GM21360 (cell line): Measurements from ENCODE around the gene TNS4.

Source experiments
- ATAC-seq: cut with Tn5 transposase; IDR thresholded peaks from one replicate; pipeline ENCODE4 v1.9.1; 2021; ENCODE audit warnings: mild to moderate bottlenecking, moderate library complexity; ENCODE audit not compliant: unreplicated experiment

TNS4 gene

DNA sequence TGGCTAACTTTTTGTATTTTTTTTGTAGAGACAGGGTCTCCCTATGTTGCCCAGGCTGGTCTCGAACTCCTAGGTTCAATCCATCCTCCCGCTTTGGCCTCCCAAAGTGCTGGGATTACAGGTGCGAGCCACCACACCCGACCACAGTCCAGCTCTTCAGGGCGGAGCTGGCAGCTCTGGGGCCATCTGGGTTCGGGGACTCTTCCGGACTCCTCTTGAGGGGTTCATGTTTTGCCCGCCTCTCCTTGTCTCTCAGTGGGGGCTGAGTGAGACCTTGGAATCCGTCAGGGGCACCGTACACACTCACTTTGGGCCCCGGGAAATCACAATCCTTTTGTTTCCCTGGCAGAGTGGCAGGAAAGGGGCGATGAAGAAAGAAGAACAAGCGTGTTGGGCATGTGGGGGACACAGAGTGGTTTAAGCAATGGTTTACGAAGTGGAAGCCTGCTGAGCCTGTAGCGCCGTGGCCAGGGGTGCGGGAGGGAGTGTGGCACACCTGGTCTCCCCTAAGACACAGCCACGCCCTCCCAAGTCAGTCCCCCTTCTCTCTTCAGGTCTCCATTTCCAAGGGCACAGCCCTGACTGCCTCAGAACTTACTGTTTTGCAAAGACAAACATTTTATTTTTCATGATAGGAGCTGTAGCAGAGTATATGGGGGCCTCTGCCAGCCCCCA, 26.1 kb downstream of the TNS4 start:
- no peak for ATAC-seq

DNA sequence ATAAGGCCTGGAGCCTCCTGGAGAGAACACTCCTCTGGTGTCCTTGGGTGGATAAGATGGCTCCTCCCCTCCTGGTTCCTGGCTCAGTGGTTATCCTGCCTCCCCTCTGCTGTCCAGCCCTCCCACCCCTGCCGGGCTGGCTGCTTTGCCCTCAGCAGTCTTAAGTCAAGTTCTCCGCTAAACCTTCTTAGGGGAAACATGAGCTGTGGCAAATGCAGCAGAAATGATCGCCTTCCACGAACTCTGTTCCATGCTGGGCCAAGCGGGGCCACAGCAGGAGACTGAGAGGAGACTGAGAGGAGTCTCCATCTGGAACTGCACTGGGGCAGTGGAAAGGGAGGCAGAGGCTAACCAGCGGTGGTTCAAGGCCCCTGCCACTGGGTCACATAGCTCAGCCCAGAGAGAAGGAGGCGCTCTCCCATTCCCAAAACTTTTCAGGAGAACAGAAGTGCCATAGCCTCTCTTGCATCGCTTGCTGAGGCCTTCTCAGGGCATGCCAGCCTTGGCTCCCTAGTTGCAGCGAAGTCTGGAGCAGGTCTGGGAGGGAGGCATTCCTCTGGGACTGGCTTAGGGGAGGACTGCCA, 26.9 kb downstream of the TNS4 start:
- no peak for ATAC-seq

DNA sequence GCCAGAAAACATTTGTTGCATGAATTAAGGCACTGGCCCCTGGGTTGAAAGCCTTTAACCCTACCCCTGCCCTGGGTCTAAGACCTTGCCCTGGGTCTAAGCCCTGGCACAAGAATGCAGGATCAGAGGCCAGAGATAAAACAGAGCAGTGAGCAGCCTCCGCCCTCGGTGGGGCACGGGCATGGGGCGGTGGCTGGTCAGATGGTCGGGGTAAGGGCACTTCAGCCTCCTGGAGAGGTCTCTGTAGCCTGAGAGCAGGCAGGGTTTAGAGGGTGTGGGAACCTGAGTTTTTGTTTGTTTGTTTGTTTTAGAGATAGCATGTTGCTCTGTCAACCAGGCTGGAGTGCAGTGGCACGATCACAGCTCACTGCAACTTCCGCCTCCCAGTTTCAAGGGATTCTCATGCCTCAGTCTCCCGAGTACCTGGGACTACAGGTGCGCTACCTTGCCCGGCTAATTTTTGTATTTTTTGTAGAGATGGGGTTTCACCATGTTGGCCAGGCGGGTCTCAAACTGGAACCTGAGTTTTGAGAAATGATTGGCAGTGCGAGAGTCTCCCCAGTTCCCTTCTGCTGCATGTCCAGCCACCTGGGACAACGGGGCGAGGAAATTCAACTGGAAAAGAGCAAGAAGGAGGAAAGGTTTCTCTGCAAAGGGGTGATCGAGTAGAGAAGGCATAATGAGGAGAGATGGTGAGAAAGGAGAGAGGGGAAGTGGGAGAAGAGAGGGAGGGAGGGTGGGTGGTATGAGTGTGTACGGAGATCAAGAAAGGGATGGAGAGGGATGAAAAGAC, 27.7 kb downstream of the TNS4 start:
- ATAC-seq, result no peak

DNA sequence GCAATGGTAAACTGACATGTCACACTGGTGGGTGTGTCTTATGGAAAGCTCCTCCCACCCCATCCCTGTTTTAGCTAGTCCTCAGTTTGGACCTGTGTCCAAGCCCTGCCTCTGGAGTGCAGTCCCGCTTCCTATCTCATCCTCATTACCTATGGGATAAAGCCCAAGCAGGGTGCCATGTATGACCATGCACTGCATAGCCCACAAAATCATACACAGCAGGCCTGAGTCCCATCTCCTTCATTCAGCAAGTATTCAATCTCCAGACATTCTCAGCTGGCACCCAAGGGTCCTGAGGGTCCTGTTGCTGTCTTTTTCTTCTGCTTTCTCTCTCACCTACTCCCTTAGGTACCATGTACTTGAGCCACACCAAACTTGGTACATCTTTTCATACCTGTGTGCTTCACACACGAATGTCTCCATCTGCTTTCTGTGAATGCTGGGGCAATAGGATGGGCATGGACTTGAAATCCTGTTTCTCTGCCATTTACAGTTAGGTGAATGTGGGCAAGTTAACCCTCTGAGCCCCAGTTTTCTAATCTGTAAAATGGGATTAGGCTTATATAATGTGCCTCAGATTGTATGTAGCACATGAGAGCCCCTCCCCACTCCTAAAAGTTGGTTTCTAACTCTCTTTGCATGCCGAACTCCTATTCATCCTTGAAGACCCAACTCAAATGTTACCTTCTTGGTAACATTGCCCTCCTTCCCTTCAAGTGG, 28.5 kb downstream of the TNS4 start:
- no peak for ATAC-seq

DNA sequence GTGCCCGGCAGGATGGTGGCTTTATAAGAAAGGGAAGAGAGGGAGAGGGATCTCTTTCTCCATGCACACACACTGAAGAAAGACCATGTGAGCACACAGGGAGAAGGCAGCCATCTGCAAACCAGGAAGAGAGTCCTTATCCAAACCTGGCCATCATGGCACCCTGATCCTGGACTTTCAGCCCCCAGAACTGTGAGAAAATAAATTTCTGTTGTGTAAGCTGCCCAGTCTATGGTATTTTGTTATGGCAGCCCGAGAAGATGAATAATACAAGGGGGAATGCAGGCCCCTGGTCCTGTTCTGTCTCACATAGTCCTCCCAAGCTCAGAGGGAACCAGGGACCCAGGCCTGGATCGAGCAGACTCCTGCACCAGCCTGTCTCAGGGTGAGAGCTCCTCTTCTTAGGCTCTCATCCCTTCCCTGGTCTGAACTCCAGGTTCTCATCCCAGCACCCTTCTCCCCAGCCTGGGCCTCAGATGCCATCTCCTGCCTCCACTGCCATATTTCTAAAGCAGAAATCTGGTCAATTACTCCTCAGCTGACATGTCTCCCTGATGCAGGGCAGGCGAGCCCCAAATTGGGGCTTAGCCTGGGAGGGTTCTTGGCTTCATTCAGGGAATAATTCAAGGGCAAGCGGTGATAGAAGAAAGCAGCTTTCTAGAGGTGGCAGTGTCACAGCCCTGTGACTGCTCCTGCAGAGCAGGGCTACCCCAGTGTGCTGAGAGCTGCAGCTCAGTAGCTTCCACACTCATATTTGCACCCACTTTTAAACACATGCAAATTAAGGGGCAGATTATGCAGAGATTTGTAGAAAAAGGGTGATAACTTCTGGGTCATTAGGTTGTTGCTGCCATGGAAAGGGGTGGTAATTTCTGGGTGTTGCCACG, 29.3 kb downstream of the TNS4 start:
- no peak for ATAC-seq

DNA sequence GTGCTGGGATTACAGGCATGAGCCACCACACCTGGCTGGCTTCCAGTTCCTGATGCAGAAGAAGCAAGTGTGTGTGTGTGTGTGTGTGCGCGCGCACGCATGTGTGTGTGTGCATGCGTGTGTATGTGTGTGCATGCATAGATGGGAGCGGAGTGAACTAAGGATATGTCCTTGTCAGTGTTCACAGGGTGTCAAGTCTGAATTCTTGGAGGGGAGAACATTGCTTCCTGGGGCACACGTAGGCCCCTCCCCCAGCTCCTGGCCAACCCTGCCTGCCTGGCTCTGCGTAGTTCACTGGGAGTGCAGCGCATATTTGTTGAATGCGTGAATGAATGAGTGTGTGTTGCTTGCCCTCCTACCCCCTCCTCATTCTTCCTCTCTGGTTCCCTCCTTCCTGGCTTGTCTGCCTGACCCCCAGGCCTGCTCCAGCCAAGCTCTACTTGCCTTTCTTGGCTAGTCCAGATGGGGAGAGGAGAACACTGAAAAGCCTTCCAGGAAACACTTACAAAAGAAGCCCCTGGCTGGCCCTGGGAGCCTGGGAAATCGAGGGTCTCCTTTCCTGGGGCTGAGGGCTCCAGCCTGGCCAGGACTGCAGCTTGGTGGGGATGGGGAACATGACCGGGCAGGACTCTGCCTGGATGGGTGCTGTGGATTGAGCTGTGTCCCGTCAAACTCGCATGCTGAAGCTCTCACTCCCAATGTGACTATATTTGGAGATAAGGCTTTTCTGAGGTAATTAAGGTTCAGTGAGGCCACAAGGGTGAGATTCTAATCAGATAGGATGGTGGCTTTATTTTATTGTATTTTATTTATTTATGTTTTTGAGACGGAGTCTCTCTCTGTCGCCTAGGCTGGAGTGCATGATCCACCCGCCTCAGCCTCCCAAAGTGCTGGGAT, 30.2 kb downstream of the TNS4 start:
- ATAC-seq, result no peak

DNA sequence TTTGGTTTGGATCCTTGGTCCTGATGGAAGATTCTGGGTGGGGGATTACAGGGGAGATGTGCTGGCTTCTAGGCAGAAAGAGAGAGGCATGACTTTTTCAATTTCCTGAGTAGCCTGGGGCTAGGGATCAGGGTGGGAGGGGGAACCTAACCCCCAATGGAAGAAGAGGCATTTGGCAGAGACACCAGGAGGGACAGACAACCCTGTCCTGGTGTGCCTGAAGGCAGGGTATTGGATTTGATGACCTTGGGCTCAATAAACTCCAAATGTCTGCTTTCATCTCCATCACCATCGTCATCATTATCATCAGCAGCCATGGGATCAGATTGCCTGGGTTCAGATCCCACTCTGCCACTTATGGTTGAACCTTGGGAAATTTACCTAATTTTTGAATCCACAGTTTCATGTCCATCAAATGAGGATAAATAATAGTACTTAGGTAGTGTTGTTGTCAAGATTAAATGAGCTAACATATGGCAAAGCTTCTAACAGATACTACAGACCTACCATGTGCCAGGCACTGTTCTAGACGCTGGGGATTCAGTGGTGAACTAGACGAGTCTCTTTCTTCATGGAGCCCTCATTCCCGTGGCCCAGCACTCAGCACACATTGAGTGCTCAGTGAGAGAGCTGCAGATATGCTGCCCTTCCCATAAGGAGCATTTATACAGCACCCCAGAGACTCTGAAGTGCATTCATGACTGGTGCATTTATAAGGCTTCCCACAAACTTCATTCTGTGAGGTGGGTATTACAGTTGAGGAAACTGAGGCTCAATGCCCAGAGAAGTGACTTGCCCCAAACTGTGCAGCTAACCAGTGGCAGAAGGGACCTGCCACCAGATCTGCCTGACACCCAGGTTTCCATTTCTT, 31.4 kb downstream of the TNS4 start:
- ATAC-seq, result no peak

DNA sequence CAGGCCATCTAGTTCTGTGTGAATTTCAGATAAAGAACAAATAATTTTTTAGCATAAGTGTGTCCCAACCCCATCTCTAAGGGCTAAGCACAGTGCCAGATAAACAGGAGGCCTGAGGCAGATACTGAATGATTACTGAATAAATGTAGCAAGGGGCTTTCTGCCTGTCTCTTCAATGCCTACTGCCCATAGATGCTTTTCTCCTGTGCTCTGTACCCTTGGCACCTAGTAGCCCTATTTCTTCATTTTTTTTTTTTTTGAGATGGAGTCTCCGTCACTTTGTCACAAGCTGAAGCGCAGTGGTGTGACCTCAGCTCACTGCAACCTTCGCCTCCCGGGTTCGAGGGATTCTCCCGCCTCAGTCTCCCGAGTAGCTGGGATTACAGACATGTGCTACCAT, 32.9 kb downstream of the TNS4 start:
- ATAC-seq, result no peak

DNA sequence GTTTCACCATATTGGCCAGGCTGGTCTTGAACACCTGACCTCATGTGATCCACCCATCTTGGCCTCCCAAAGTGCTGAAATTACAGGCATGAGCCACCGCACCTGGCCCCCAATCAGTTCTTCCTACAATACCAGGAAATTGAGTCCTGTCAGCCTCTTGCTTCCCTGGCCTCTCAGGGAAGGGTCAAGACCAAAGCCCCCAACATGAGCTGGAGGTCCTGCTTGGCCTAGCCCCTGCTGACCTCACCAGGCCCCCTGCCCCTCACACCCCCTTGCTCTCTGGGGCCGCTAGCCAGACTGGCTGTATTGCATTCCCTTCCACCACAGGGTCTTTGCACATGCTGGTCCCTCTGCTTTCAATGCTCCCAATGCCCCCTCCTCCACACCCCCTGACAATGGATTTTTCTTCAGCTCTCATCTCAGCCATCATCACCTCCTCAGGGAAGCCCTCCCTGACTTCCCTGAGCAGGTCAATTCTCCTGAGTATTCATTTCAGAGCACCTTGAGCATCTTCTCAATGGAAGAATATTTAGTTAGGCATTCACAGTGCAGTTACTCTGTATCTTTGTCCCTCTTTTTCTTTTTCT, 34.0 kb downstream of the TNS4 start:
- ATAC-seq, result no peak

DNA sequence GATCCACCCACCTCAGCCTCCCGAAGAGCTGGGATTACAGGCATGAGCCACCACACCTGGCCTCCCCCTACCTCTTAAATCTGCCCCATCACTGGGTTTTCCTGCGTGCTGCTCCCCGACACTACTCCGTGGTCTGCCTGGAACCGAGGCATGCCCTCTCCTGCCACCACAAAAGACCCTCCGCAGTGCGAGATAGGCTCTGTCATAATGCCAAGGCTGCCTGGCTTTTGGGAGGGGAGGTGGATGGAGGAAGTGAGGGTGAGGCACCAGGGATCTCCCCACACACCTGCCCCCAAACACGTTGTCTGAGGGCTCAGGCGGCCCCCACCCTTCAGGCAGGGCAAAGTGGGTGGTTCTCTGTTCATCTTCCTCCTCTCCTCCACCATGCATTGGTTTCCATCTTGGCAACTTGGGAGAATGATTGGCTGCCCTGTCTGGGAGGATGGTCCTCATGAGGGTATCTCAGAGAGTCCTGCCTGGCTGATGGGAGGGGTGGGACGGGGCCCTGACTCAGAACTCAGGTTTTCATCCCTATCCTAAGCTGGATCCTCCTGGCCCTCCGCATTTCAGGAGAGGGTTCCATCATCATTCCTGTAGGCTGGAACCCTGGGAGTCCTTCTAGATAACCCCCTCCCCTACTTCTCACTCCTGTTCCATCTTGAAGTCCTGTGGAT, 35.0 kb downstream of the TNS4 start:
- no peak for ATAC-seq

DNA sequence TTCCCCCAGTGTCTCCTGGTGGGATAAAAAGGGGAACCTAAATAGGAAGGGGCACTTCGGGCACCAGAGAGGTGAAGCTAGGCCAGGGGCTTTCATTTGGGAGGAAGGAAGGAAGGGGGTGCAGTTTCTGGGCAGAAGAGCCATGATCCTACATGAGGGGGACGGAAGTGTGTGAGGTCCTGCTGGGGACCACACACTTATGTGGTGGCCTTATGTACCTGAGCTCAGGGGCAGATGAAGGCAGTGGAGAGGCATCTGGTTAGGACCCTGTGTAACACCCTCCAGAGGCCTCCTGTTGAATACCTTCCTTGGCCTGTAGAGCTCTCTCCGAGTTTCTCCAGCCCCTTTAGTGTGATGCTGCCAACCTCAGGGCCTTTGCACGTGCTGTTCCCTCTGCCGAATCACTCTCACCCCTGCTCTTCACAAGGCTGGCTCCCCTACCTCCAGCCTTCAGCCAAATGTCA, 37.0 kb downstream of the TNS4 start:
- ATAC-seq, result no peak

DNA sequence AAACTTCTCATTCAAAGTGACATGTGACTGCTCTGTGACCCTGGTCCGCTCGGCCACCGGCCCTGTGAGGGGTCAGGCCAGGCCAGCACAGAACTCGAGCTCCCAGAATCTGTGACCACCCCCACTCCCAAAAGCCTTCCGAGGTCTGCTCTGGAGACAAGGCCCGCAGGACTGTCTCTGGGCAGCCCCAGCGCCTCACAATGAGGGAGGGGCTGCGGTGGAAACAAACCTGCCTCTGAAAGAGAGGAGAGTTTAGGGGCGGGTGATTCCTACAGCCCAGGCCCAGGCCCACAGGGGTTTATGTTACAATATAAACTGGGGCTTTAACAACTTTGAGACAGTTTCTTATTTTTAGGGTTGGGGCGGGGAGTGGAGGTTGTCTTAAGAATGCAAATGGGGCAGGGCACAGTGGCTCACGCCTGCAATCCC, 38.3 kb downstream of the TNS4 start:
- no peak for ATAC-seq

DNA sequence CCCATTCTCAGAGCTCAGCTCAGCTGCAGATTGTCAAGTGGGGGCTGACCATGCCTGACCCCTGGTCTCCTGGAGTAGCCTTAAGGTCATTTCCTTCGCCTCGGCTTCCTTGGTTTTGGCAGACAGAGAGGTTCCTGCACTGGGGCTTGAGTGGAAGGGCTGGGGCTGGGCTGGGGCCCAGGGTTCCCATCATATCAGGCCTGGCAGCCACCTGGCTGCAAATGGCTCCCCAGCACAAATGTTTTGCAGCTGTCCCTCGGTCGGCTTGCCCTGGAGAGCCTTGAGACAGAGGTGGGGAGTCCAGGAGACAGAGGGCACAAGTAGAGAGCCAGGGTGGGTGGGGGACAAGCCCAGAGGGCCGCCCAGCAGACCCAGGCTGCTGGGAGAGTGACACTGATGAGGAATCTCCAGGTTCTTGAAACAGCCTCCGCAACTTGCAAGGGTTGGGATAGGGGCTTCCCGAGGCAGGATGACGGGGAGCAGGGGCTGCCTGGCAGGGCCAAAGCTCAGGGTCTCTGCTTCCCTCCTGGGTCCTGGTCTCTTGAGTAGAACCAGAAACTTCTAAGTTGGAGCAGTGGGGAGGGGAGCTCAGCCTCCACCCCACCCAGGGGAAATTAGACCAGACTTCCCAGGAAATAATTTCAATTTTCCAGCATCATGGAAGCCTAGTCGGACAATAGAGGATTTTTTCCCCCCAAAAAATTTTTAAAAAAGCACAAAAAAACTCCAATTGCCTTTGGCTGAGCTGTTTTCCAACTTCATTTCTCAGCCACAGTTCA, 38.9 kb downstream of the TNS4 start:
- no peak for ATAC-seq

DNA sequence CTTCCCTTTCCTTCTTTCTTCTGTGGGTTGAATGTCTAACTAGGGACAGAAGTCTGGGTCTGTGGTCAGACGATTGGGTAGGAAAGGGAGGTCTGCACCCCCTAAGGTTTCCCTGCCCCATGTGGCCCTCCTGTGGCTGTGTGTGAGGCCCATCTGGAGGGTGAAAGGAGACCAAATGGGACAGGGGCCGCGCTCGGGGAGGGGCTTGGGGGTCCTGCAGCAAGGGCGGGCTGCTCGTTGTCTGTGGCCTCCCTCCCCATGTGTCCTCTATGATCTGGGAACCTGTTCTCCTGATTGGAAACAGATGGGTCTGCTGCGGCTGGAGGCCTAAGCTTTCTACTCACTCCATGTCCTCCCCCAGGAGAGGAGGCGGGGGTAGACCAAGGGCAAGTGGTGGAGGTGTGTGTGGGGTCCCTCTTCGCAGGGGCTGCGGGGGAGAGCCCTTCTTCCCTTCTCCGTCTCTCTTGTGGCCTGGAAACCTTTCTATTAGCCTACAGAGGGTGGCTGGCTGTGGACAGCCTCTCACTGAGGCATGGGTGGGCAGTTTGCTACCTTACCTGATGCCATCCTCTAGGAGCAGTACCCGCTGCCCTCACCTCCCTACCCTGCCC, 39.6 kb downstream of the TNS4 start:
- no peak for ATAC-seq

DNA sequence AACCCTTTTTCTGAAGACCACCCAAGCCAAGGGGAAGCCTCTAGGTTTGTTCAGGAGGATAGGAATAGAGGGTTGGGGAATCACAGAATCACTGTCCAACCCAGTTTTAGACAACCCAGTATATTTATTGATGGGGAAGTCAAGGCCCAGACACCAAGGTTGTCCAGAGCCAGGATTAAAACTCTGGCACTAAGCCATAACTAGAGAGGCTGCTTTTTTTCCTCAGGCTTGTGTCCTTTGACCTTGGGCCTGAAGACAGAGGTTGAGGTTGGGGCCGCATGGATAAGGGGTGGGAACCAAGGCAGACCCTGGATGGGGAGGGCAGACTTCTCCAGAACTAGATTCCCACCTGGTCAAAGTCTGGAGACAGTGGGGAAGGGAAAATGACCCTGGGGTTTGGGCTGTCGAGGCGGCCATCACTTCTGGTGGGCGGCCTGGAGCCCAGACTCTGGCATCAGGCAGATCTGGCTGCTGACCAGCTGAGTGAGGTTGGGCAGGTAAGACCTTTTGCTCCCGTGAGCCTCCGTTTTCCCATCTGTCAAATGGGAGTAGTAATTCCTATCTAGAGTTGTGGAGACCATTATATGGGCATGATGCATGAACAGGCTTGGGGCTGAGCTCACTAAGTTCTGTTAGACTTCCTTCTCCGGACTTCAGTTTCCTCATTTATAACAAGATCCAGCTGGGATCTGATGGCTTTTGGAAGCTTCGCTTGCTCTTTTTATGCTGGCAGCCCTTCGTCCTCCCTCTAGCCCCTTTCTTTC, 40.3 kb downstream of the TNS4 start:
- ATAC-seq, result no peak

DNA sequence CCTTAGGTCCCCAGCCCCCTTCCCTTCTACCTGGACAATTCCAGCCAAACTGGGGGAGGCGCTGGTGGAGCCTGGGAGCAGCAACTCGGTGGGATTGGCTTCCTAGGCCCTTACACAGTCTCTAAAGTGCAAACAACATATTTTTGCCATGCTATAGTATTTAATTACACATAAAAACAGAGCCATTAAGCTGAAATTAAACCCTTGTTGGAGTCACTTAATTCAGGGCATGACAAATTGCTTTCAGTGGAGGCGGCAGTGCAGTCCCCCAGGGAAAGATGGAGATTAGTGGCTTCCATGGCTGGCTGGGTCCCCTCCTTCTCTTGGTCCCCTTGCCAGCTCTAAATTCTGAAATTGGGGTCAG, 40.8 kb downstream of the TNS4 start:
- no peak for ATAC-seq
